Small intestine (tissue), 7 donors: ENCODE measurements around the gene PHYHD1. TPM values are rescaled to one million over a fixed set of nuclear protein-coding genes. Genes with fewer than 3 reads are reported as not detected.

Experiments used
- DNase-seq, 2 donors: peaks; one replicate each; pipeline versions ENCODE4 v3.0.0 to v3.0.0-alpha.2; 2013
- FAIRE-seq: peaks from 2 replicates; lab custom pipeline; 2012; peaks lifted over from hg19 to GRCh38; lab: Jason Lieb, UNC
- H3K27ac ChIP-seq, 3 donors: one replicate each; pipeline ENCODE4 v1.5.1; 2013; ENCODE audit warnings: low read length in 2 of 3, mild to moderate bottlenecking in 2 of 3, control low read depth in 1 of 3, inconsistent platforms in 1 of 3, low read depth in 1 of 3, moderate library complexity in 1 of 3
- H3K27me3 ChIP-seq, 3 donors: one replicate each; pipeline ENCODE4 v1.6.1; 2013; ENCODE audit warnings: low read length in 3 of 3, inconsistent platforms in 1 of 3; ENCODE audit not compliant: control insufficient read depth in 3 of 3, insufficient read depth in 3 of 3
- H3K36me3 ChIP-seq, 3 donors: one replicate each; pipeline ENCODE4 v1.6.1; 2013; ENCODE audit warnings: low read length in 3 of 3, inconsistent platforms in 1 of 3, low read depth in 1 of 3, mild to moderate bottlenecking in 1 of 3, moderate library complexity in 1 of 3; ENCODE audit not compliant: control insufficient read depth in 3 of 3, insufficient read depth in 2 of 3
- H3K4me1 ChIP-seq, 3 donors: one replicate each; pipeline ENCODE4 v1.6.1; 2013; ENCODE audit warnings: low read length in 2 of 3, inconsistent platforms in 1 of 3, low read depth in 1 of 3, mild to moderate bottlenecking in 1 of 3, moderate library complexity in 1 of 3; ENCODE audit not compliant: control insufficient read depth in 3 of 3, insufficient read depth in 2 of 3
- H3K4me3 ChIP-seq, 3 donors: one replicate each; pipeline ENCODE4 v1.5.1; 2013; ENCODE audit warnings: low read length in 3 of 3, control low read depth in 1 of 3, inconsistent platforms in 1 of 3, low read depth in 1 of 3, mild to moderate bottlenecking in 1 of 3, moderate library complexity in 1 of 3
- H3K9me3 ChIP-seq, 2 donors: one replicate each; pipeline ENCODE4 v1.6.1; 2013; ENCODE audit warnings: low read depth in 1 of 2, low read length in 1 of 2; ENCODE audit not compliant: control insufficient read depth in 2 of 2, insufficient read depth in 1 of 2
- WGBS, 3 donors: extraction: QIAGEN DNeasy Blood & Tissue Kit; methylation state at CpG; one replicate each; pipeline ENCODE4 v1.1.7; 2013; 5-methylcytosine and 5-hydroxymethylcytosine counted together
- polyA plus RNA-seq, 4 donors: library from polyadenylated mRNA; stranded (reverse) in 3 of 4; unstranded in 1 of 4; fragments of 200-250 nt in 3 of 4; fragments of 120-200 nt in 1 of 4; gene quantifications; one replicate each; pipeline versions ENCODE4 v1.2.1 to v1.2.3, GENCODE V29; 2013
- donor health status: healthy with polysubstance abuse.
- donor health status: control.
- donor health status: control.
- donor health status: Bipolar disorder and iron deficiency.
- donor health status: healthy.

PHYHD1 gene
- polyA plus RNA-seq, 4 donors, result 1.1 to 25.8 (median 4.9) TPM

DNA sequence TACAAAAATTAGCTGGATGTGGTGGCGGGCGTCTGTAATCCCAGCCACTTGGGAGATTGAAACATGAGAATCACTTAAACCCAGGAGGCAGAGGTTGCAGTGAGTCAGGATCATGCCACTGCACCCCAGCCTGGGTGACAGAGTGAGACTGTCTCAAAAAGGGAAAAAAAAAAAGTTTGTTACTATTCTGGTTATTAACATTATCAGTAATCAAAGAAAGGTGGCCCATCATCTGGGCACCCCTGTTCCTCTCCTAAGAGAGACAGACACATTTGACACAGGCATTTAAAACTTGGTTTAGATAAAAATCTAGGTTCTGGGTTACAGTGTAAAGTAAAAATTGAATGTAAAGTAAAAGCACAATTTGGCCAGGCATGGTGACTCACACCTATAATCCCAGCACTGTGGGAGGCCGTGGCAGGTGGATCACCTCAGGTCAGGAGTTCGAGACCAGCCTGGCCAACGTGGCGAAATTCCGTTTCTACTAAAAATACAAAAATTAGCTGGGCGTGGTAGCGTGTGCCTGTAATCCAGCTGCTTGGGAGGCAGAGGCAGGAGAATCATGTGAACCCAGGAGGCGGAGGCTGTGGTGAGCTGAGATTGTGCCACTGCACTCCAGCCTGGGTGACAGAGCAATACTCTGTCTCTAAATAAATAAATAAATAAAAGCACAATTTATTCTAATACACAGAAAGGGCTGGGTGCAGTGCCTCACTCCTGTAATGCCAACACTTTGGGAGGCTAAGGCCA, 16.7 kb upstream of the PHYHD1 start:
- H3K4me1 ChIP-seq, result peaks cover 0 to 11% (median 0%) of the 10 kb centered on the region in 3 donors
- H3K36me3 ChIP-seq, result peaks cover 12 to 52% (median 13%) of the 10 kb centered on the region in 3 donors
- no peak overlapping the region for H3K27ac ChIP-seq
- no peak overlapping the region for H3K4me3 ChIP-seq
- H3K27me3 ChIP-seq, result no peaks in the 10 kb centered on the region
- DNase-seq (no peak), FAIRE-seq (no peak)
- no peaks in the 10 kb centered on the region for H3K9me3 ChIP-seq
- WGBS, 3 donors, result 93 to 95% (median 93%) methylated on average over 10 of the region's 10 CpGs

DNA sequence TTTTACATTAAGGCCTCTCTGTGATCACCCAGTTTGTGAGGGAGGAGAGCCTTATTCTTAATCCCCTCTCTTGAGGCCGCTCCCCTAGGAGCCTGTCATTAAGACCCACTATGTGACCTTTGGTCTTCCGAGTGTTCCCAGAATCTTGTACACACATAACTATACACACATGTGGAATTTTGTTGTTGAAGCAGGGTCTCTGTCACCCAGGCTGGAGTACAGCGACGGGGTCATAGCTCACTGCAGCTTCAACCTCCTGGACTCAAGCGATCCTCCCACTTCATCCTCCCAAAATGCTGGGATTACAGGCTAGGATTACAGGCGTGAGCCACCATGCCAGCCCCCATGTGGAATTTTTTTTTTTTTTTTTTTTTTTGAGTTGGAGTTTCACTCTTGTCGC, 14.8 kb upstream of the PHYHD1 start:
- DNase-seq, result no peak
- H3K4me3 ChIP-seq, result no peak overlapping the region
- WGBS, 3 donors, result 89 to 95% (median 94%) methylated on average over 7 of the region's 7 CpGs
- H3K9me3 ChIP-seq, result no peaks in the 10 kb centered on the region
- FAIRE-seq, result no peak
- H3K36me3 ChIP-seq, result peaks cover 12 to 61% (median 20%) of the 10 kb centered on the region in 3 donors
- H3K4me1 ChIP-seq, result peaks cover 0 to 4% (median 0%) of the 10 kb centered on the region in 3 donors
- no peak overlapping the region for H3K27ac ChIP-seq
- no peaks in the 10 kb centered on the region for H3K27me3 ChIP-seq

- peaks cover 12 to 61% (median 20%) of the 10 kb centered on the region in 3 donors for H3K36me3 ChIP-seq
- WGBS, 3 donors, result 53 to 61% (median 54%) methylated on average over 2 of the region's 2 CpGs
Observed at GRCh38 chr9:128906741-128907140, 14.0 kb upstream of the PHYHD1 start.

GRCh38 chr9:128908372-128908771, 12.4 kb upstream of the PHYHD1 start:
- Histone ChIP-seq H3K36me3 (peaks cover 15 to 66% (median 20%) of the 10 kb centered on the region in 3 donors), H3K4me3 (no peak overlapping the region), H3K27me3 (no peaks in the 10 kb centered on the region), H3K27ac (no peak overlapping the region), H3K9me3 (no peaks in the 10 kb centered on the region), H3K4me1 (peaks cover 0 to 16% (median 9%) of the 10 kb centered on the region in 3 donors)
- WGBS, 3 donors, result 97 to 98% (median 97%) methylated on average over 24 of the region's 24 CpGs
- DNase-seq, result no peak
- no peak for FAIRE-seq

More at GRCh38 chr9:128906741-128907140, 14.0 kb upstream of the PHYHD1 start:
- H3K9me3 ChIP-seq, result no peaks in the 10 kb centered on the region
- DNase-seq, result no peak
- H3K27ac ChIP-seq, result no peak overlapping the region
- FAIRE-seq, result no peak
- no peak overlapping the region for H3K4me3 ChIP-seq
- H3K27me3 ChIP-seq, result no peaks in the 10 kb centered on the region
- peaks cover 0 to 9% (median 4%) of the 10 kb centered on the region in 3 donors for H3K4me1 ChIP-seq

DNA sequence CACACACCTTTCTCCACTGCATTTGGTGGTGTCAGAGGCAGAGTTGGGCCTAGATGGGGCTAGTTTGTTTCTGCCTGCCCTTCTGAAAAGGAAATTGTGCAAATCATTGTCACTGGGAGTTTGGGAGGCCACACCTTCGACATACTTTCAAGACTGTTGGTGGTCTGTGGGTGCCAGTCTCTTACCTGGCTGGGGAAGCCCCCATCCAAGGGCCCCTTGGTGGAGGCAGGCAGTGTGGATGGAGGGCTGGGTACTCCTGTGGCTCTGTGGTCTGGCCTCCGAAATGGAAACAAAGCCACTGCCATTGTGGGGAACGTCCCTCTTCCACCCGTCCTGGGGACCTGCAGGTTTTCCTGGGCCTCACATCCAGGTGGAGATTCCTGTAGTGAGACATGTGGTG, 10.9 kb upstream of the PHYHD1 start:
- 84 to 88% (median 87%) methylated on average over 4 of the region's 4 CpGs for WGBS, 3 donors
- Histone ChIP-seq H3K4me1 (peaks cover 0 to 16% (median 9%) of the 10 kb centered on the region in 3 donors), H3K27ac (no peak overlapping the region), H3K9me3 (no peaks in the 10 kb centered on the region), H3K4me3 (no peak overlapping the region), H3K27me3 (no peaks in the 10 kb centered on the region), H3K36me3 (peaks cover 15 to 79% (median 20%) of the 10 kb centered on the region in 3 donors)
- FAIRE-seq (no peak), DNase-seq (no peak)

- Histone ChIP-seq H3K4me3 (no peak overlapping the region), H3K27ac (peak overlapping the region in 1 of 3 donors; percentile 81), H3K4me1 (peaks cover 0 to 16% (median 9%) of the 10 kb centered on the region in 3 donors), H3K27me3 (no peaks in the 10 kb centered on the region), H3K36me3 (peaks cover 15 to 88% (median 20%) of the 10 kb centered on the region in 3 donors), H3K9me3 (no peaks in the 10 kb centered on the region)
- FAIRE-seq (no peak), DNase-seq (no peak)
- 89 to 97% (median 92%) methylated on average over 6 of the region's 6 CpGs for WGBS, 3 donors
Observed at GRCh38 chr9:128910906-128911305, 9.9 kb upstream of the PHYHD1 start.

DNA sequence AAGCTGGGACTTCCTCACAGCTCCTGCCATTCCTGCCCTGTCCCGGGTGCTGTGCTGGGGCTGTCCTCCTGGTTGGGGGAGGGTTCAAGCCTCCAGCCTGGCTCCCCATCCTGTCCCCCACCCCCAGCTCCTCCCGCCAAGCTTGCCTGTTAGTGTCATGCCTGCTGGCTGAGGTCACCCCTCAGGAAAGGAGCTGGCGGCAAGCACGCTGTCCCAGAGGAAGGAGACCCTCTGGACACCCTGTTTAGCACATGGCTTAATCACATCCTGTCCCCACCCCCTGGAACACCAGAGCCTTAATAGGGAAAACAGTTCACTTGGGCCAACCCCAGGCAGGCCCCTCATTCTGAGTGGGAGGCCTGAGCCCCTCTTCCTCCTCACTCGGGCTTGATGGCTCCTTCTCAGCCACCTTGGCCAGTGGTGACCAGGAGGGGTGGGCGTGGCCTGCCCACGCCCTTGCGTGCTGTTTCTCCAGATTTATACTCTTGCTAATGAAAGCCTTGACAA, 9.2 kb upstream of the PHYHD1 start:
- Histone ChIP-seq H3K36me3 (peaks cover 17 to 95% (median 20%) of the 10 kb centered on the region in 3 donors), H3K9me3 (no peaks in the 10 kb centered on the region), H3K27ac (peak overlapping the region in 2 of 3 donors; percentile 54 to 81), H3K4me3 (no peak overlapping the region), H3K4me1 (peaks cover 0 to 16% (median 9%) of the 10 kb centered on the region in 3 donors), H3K27me3 (no peaks in the 10 kb centered on the region)
- 54 to 72% (median 66%) methylated on average over 8 of the region's 8 CpGs for WGBS, 3 donors
- DNase-seq, result peak in 1 of 2 donors; percentile 28
- FAIRE-seq, result no peak

DNA sequence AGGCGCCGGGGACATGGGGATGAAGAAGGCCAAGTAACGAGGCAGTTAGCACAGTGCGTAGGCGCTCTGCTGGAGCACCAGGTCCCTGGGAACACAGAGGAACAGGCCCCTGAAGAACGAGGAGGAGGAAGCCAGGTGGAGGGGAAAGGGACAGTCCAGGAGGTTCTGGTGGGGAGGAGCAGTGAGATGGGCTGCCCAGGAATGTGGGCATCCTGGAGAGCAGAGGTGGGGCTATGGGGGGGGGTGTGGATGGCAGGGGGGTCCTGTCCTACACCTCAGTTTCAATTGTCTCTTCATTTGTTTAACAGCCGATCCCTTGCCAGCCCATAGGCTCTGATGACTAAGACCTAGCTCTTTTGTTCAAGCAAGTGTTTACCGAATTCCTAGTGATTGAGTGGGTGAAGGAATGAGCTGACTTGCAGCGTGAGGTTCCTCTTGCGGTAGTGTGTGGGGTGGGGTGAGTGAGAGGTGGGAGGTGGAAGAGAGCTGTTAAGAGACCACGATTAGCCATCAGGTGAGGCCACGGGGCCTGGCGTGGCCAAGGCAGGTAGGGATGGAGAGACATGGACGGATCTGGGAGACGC, 8.4 kb upstream of the PHYHD1 start:
- Histone ChIP-seq H3K27ac (peak overlapping the region in 2 of 3 donors; percentile 54 to 81), H3K4me1 (peaks cover 0 to 16% (median 9%) of the 10 kb centered on the region in 3 donors), H3K9me3 (no peaks in the 10 kb centered on the region), H3K36me3 (peaks cover 17 to 95% (median 19%) of the 10 kb centered on the region in 3 donors), H3K4me3 (no peak overlapping the region), H3K27me3 (no peaks in the 10 kb centered on the region)
- FAIRE-seq, result no peak
- WGBS, 3 donors, result 80 to 88% (median 87%) methylated on average over 15 of the region's 15 CpGs
- DNase-seq, result no peak
